SHP77 (cell line): ENCODE results near the gene OR51B4.
"Not testable (repeated sequence)": the region's sequence is repeated elsewhere in the genome, so short reads cannot be mapped to it uniquely, and the experiment has no call there.

Source experiments
- DNase-seq, 2 experiments: peaks; one replicate each; lab custom pipeline; 2025; lab: John Stamatoyannopoulos, UW

The OR51B4 gene

GRCh38 chr11:5274395-5274794 lies 27.4 kb downstream of the OR51B4 start:
- DNase-seq, result no peak

- DNase-seq, result no peak
Observed at GRCh38 chr11:5272395-5273017, 29.2 kb downstream of the OR51B4 start.

- peak in 1 of 2 experiments; percentile 32 for DNase-seq
Observed at GRCh38 chr11:5269715-5270147, 32.0 kb downstream of the OR51B4 start, which contains the start of gene HBE1. Gene HBE1, minus strand, starts transcription at chr11:5269945. Its CDS starts 55 bp downstream, at chr11:5269890.

GRCh38 chr11:5267033-5267563 lies 34.6 kb downstream of the OR51B4 start:
- DNase-seq, result no peak

- no peak for DNase-seq
Observed at GRCh38 chr11:5266609-5267008, 35.1 kb downstream of the OR51B4 start.

- no peak for DNase-seq
Observed at GRCh38 chr11:5265832-5266231, 35.9 kb downstream of the OR51B4 start.

- no peak for DNase-seq
Observed at GRCh38 chr11:5258543-5259262, 43.0 kb downstream of the OR51B4 start.

- DNase-seq, result no peak
Observed at GRCh38 chr11:5257296-5257695, 44.5 kb downstream of the OR51B4 start.

- DNase-seq, result not testable (repeated sequence)
Observed at GRCh38 chr11:5254646-5255413, 46.9 kb downstream of the OR51B4 start, which contains the start of gene HBG2. Gene HBG2, minus strand, starts transcription at chr11:5254781. Its CDS starts 53 bp downstream, at chr11:5254728.

GRCh38 chr11:5254023-5254422 lies 47.7 kb downstream of the OR51B4 start:
- DNase-seq, result not testable (repeated sequence)

GRCh38 chr11:5253440-5253839 lies 48.3 kb downstream of the OR51B4 start:
- DNase-seq, result not testable (repeated sequence)

- no peak for DNase-seq
Observed at GRCh38 chr11:5252919-5253265, 48.9 kb downstream of the OR51B4 start.

GRCh38 chr11:5252192-5252918 lies 49.4 kb downstream of the OR51B4 start:
- no peak for DNase-seq

- no peak for DNase-seq
Observed at GRCh38 chr11:5251746-5252145, 50.0 kb downstream of the OR51B4 start.
